SIG-M5 (cell line): ENCODE measurements around the gene CDH16.
"Not testable (repeated sequence)": the region's sequence is repeated elsewhere in the genome, so short reads cannot be mapped to it uniquely, and the experiment has no call there.

ENCODE experiments used
- DNase-seq: peaks from one replicate; lab custom pipeline; 2025; lab: John Stamatoyannopoulos, UW

The CDH16 gene

DNA sequence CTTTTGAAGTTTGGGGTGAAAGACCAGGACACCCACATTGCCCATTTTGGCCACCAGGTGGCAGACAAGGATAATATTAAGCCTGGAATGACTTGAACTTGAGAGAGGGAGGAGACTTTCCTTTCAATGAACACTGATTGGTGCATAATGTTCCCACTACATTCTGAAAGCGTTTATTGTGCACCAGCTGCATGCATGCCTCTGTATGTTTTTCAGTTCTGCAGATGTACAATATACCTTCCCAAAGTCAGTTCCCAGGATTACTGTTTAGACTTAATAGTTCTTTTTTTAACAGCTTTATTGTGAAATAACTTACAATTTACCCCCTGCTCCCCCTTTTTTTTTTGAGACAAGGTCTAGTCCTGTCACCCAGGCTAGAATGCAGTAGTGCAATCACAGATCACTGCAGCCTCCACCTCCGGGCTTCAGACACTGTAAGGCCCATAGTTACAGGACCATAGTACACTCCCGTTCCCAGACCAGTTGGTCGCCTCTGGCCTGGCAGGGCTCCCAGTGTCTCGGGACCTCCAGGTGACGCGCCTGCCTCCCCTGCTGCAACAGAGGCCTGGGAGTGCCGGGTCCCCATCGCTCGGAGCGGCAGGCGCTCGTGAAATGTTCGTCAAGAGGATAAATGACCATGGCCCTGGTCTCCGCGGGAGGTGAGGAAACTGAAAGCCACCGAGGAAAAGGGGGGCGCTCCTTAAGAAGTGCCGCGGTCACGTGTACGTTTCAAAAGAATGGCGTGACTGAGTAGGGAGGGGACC is 28.8 kb upstream of the CDH16 start:
- peak; percentile 29 for DNase-seq

DNA sequence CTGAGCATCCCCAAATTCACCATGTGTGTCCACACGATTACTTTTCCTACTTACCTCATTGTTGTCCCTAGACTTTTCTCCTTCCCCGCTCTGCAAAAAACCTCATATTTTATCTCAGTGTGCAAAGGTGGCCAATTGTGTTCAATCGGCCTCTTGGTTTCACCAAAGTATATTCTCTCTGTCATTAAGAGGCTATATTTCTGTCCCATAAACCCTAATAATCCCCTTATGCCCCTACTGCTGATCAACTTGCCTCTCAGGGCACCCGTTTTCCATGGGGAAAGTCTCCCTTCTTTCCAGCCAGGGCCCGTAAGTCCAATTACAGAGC is 28.3 kb upstream of the CDH16 start:
- DNase-seq, result no peak

DNA sequence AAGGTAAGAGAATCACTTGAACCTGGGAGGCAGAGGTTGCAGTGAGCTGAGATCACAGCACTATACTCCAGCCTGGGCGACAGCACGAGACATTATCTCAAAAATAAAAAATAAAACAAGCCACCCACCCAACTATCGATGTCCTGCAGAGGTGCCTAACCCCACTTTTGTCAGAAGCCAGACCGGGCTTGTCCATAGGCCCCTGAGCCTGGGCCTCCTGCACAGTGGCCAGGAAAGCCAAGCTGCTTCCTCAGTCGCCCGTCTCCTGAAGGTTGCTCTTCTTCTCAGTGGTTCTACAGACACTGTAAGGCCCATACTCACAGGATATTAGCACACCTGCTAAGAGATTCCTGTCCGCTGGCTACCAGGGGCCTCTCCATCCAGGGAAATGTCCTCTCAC is 27.9 kb upstream of the CDH16 start:
- no peak for DNase-seq

DNA sequence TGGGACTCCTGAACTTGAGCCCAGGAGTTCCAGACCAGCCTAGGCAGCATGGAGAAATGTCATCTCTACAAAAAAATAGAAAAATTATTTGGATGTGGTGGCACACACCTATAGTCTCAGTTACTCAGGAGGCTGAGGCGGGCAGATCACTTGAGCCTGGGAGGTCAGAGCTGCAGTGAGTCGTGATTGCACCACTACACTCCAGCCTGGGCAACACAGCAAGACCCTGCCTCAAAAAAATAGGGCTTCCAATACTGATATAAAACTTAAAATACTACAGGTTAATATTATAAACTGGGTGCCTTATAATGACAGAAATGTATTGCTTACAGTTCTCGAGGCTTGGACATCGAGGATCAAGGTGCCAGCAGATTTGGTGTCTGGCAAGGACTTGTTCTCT is 27.3 kb upstream of the CDH16 start:
- DNase-seq, result no peak

DNA sequence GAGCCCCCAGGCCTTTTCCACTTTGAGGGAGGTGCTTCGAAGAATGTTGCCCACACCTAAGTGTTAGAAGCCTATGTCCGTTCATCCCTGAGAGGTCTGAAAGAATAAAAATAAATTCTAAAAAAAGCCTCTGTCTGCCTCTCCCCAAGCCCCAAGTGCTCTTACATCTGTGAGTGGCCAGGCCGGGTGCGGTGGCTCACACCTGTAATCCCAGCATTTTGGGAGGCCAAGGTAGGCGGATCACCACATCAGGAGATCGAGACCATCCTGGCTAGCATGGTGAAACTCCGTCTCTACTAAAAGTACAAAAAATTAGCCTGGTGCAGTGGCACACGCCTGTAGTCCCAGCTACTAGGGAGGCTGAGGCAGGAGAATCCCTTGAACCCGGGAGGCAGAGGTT is 26.3 kb upstream of the CDH16 start:
- not testable (repeated sequence) for DNase-seq

DNA sequence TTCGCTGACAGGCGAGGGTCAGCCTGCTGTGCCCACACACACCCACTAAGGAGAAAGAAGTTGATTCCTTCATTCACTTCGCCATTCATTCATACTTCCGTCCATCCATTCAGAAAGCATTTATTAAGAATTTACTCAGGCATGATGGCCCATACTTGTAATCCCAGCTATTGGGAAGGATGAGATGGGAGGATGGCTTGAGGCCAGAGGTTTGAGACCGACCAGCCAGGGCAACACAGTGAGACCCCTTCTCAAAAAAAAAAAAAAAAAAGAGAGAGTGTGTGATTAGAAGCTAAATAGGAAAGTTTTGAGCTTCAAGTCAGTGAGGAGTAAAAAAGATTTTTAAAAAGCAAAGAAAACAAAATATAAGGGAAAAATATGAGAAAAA is 25.4 kb upstream of the CDH16 start:
- no peak for DNase-seq

DNA sequence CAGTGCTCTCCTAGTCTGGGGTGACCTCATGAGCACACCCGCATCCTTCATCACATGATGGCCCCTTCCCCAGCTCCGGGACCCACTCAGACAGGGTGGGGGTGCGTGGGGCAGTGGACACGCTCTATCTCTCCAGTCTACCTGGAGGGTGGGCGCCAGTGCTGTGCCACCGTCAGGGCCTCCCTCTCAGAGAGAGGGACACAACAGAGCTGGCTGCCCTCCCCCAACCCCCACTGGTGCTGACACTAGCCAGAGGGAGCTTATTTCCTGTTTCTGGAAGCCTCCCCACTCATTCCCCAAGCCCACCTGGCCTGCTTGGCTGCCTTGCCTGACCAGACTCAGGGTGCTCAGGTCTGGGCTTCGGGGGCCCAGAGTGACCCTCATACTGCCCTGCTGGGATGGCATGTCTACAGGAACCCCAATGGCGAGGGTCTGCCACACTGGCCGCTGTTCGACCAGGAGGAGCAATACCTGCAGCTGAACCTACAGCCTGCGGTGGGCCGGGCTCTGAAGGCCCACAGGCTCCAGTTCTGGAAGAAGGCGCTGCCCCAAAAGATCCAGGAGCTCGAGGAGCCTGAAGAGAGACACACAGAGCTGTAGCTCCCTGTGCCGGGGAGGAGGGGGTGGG is 24.9 kb upstream of the CDH16 start:
- DNase-seq, result no peak

DNA sequence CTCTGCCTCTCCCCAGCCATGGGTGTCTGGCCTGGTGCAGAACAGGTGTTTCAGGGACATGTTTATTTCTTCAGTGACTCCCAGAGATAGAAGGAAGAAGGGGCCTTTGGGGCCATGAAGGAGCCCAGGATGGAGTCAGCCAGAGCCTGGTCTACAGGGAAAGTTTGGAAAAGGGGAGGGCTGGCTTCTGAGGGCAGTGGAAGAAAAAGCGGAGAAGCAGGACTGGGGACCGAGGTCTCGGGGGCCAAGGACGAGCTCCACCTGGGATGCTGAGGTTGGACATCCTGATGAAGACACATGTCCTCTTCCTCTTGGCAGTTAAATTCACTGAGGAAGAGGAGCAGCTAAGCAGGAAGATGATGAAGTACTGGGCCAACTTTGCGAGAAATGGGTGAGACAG is 24.3 kb upstream of the CDH16 start:
- DNase-seq, result no peak

DNA sequence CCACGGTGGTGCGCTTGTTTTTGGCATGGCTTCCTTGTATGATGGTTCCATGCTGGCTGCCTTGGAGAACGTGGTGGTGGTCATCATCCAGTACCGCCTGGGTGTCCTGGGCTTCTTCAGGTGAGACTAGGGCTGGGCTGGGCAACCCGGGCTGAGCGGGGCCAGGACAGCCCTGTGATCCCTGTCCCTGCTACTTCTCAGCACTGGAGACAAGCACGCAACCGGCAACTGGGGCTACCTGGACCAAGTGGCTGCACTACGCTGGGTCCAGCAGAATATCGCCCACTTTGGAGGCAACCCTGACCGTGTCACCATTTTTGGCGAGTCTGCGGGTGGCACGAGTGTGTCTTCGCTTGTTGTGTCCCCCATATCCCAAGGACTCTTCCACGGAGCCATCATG is 21.6 kb upstream of the CDH16 start:
- no peak for DNase-seq

DNA sequence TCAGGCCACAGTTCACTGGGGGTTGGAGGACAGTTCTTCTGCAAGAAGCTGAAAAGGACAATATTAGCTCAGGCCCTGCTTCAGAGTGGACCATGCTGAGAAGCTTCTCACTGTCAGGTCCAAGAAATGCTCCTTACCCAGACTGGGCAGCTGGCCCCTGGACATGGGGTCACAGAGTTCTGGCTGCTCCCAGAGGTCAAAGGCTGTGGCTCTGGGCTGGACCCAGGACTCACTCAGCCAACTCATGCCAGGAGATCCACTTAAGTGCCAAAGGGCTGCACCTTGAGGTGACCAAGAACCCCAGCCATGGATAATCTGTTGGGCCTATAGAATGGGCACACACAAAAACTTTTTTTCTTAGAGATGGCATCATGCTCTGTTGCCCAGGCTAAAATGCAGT is 20.7 kb upstream of the CDH16 start:
- no peak for DNase-seq

DNA sequence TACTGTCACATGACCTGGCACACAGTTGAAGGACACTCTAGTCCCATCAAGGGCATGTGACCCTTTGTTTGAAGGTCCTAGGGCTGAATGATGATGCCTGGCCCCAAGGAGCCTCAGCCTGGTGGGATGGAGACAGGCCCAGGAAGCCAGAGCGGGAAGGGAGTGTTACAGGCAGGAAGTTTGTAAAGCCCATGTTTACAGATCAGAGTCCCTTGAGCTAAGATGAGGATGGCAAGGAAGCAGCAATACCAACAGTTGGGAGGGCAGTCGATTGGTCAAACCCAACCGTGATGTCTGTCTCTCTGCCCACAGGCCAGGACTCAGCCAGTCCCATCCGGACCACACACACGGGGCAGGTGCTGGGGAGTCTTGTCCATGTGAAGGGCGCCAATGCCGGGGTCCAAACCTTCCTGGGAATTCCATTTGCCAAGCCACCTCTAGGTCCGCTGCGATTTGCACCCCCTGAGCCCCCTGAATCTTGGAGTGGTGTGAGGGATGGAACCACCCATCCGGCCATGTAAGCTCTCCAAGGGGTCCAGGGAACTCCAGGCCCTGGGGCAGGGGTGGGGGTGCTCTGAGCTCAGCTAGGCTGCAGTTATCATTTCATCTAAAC is 19.1 kb upstream of the CDH16 start:
- no peak for DNase-seq

DNA sequence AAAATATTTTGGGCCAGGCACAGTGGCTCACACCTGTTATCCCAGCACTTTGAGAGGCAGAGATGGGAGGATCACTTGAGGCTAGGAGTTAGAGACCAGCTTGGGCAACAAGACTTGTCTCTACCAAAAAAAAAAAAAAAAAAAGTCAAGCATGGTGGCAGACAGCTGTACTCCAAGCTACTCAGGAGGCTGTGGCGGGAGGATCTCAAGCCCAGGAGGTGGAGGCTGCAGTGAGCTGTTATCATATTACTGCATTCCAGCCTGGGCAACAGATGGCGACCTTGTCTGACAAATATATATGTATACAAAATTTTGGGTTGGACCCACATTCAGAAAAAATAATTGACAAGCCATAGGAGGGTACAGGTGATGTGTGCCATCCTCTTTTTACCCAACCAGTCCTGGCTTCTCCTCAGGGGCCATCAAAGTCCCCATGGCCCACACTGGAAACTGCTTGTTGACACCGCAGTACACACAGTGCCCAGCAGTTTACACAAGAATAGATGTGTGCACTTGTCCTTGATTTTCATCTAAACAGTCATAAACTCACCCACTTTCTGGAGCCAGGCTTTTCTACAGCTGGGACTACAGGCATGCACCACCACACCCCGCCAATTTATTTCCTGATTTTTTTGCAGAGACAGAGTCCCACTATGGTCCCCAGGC is 18.3 kb upstream of the CDH16 start:
- no peak for DNase-seq

DNA sequence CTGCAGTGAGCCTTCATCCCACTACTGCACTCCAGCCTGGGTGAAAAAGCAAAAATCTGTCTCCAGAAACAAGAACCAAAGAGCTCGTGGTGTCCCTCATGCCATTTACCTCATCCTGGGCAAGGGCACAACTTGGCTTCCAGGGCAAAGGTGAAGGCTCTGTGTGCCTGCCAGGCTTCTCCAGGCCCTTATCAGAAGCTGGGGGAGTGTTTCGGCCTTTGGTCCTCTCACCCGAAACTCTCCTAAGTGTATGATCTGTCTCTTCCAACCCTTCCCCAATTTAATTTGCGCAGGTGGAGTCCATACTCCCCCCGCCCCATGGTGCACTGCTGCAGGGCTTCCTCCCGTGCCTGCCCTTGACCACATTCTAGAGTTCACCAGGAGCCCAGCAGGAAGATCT is 17.8 kb upstream of the CDH16 start:
- no peak for DNase-seq

DNA sequence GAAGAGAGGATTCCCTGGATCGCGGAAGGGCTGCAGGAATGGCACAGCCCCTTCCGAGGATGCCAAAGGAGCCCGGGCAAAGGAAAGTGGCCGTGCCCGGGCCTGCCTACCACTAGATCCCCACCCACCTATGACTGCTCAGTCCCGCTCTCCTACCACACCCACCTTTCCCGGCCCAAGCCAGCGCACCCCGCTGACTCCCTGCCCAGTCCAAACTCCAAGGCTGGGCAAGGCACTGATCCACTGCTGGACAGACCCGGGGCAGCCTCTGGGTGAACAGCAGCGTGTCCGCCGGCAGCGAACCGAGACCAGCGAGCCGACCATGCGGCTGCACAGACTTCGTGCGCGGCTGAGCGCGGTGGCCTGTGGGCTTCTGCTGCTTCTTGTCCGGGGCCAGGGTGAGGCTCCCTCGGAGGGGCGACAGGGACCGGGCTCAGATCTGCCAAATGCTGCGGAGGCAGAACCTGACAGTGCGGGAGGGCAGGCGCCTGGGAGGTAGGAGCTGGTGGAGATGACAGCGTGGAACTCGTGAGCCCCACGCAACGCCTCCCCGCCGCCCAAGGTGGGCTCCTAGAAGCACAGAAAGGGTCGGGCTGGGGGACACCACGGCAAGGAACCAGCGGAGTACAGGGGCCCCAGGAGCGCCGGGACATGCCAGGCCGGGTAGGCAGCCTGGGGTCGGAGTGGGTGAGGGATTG is 16.8 kb upstream of the CDH16 start, which contains the start of gene CES2:
TSS of gene CES2 (plus strand) at position 203 of the 698 bp plus-strand sequence. CDS start at position 323, 120 bp downstream.
- DNase-seq, result no peak

DNA sequence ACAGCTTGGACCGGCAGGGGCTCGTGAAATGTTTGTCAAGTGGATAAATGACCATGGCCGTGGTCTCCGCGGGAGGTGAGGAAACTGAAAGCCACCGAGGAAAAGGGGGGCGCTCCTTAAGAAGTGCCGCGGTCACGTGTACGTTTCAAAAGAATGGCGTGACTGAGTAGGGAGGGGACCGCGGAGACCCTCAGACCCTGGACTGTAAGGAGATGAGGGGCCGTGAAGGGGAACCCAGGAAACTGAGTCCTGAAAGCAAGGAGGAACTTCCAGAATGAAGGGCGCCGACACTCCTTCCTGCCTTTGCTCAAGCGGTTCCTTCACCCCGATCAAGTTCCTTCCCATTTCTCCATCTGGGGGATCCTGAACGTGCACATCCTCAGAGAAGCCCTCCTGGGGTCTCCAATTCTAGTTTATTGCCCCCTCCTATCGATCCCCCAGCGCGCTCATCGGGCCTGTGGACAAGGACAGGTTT is 16.2 kb upstream of the CDH16 start:
- DNase-seq, result not testable (repeated sequence)

DNA sequence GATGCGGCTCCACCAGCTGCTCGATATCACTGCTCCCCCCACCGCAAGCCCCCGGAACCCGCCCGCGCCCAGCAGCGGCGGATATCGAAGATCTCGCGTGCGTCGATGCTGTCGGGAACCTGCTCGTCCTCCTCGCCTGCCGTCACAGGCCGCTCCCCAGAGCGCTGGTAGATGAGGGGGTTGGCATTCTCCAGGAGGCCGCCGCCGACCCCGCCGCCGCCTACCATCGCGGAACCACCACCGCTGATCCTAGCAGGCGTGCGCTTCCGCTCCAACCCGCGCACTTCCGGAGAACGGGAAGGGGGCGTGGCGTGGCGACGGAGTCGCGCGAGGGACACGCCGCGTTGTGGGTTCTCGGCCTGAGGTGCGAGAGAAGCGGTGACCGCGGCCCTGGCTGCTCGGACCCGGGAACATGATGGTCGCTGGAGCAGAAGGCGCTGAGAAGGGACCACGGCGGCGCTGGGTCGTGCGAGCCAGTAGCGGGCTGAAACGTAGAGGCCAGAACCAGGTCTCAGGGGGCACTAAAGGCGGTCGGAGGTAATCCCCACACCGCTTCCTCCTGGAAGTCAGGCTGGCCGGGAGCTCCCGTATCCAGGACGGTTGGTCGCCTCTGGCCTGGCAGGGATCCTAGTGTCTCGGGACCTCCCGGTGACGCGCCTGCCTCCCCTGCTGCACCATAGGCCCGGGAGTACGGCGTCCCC is 15.6 kb upstream of the CDH16 start, which contains the start of gene CIAO2B:
TSS of gene CIAO2B (minus strand) at position 265 of the 701 bp plus-strand sequence. CDS start at position 227, 38 bp downstream.
- DNase-seq, result no peak

DNA sequence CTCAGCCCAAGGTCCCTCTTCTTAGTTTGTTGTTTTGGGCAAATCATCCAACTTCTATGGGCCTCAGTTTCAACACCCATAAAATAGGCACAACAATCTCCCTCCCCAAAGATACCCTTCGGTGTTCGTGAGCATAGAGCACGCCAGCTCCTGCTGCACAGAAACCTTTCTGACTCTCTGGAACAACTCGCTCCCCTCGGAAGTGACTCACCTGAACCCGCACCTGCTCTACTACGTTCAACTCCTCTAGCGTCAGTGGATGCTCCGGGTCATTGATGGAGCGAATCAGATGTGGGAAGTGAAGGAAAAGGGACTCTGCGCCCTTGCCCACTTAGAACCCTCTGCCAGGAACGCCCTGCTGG is 15.1 kb upstream of the CDH16 start:
- DNase-seq, result no peak

DNA sequence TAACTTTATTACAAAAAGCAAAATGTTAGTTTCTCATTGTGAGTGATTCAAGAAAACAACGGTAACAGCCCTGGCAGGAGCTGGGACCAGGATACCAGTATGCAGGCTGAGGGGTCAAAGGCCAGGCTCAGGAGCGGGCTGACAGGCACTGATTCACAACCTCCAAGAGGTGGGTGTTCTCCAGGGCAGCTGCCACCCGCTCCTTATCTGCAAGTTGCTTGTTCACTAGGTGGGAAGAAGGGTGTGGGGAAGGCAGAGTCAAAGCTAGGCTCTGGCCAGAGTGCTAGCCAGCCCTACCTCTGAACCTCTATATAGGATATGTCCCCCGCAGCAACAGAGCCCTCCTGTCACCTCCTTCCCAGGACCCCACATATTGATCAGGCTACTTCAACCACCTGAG is 13.4 kb upstream of the CDH16 start:
- DNase-seq, result no peak

DNA sequence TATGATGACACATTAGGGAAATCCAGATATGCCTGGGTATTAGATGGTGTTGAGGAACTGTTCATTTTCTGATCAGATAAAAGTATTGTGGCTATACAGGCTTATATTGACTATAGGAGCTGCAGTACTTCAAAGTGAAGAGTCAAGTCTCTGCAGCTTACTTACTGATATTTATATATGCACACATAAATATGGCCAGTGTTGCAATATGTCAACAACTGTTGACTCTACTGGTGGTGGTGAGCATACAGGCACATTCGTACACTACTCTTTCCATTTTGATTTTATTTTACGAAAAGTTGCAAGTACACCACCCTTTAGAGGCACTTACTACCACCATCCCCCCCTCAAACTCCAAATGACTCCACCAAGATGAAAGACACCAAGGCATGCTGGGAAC is 13.0 kb upstream of the CDH16 start:
- DNase-seq, result no peak

DNA sequence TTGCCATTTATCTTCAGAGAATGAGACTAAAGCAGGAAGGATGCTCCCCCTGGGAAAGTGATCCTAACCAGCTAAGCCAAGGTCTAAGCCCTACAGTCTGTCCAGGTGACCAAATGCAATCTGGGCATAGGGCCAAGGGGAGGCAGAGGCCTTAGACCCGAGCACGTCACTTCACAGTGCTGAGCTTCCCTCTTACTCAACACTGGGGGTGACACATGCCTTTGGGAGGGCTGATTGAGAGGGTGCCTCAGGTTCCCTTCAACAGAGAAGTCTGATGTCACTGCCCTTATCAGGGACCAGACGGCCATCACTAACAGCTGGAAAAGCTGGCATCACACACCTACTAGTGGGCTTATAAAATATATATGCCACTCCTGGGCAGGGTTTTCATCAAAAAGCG is 11.5 kb upstream of the CDH16 start:
- DNase-seq, result no peak

DNA sequence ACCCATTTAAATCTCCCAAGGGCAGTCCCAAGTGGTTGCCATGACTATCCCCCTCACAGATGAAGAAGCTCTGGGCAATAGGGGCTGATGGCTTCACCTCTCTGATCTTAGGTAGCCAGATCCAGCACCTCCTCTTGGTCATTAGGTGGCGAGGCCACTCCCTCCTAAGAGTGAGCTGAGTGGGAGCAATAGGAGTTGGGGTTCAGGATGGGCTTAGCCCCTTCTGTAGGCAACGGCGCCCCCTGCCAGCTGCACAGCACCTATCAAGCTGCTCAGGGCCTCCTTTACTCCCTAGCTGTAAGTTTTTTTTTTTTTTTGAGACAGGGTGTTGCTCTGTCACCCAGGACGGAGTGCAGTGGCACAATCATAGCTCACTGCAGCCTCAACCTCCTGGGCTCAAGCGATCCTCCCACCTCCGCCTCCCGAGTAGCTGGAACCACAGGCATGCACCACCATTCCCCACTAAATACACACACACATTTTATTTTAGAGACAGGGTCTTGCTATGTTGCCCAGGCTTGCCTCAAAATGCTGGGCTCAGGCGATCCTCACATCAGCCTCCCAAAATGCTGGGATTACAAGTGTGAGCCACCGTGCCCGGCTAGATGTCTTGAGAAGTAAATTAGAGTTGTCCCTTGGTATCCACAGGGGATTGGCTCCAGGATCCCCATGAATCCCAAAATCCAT is 10.2 kb upstream of the CDH16 start:
- DNase-seq, result no peak
